Activated CD4-positive, alpha-beta T cell treated with anti-CD3 and anti-CD28 coated beads for 1 hour (primary cell): ENCODE data around the gene EHD4.
A peak's percentile ranks its signal among the peaks of the same experiment; 100 is the strongest.

Experiments
- DNase-seq: peaks from one replicate; pipeline ENCODE4 v3.0.0-alpha.2; 2020

EHD4 gene

DNA sequence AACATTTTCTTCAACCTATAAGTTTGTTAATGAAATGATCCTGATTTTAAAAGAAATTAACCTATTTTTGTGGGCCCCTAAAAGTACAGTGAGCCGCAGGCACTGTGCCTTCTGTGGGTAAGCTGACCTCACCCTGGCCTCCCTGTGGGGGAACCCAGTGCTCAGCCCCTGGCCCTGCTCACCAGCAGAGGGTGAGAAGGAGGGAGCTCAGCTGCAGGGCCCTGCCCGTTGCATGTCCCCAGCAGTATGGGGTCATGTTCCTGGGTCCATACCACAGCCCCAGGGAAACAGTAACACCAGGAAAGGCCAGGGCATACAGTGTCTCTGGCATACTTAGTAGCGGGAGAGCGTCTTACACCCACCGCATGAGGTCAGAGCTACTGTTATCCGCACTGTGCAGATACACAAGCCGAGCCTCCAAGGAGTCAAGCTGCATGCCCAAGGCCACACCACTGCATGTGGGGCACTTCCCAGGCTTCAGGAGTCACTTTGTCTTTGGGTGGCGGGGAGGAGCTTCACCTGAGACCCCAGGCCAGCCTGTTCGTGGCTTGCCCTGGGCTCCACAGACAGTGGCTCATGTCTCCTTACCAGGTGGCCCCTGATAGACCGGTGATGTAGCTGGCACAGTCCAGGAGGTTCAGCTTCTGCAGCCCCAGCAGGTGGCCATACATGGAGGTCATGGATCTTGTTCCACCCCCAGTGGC, 22.6 kb upstream of the EHD4 start:
- no peak for DNase-seq

DNA sequence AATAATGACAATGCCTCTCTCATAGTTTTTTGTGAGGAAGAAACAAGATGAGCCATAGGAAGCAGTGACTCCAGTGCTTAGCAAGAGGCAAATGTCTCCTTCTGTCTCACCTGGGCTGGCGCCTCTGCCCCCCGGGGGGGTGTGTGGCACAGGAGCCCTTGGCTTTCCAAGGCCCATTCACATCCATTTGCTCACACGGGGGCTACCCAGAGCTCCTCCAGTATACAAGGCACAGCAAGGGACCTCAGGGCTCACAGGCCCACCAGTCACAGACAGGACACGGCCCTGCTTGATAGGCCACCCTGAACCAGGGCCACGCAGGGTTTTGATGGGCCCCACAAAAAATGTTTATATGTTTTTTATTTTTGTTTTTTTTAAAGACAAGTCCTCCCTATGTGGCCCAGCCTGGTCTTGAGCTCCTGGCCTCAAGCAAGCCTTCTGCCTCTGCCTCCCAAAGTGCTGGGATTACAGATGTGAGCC, 21.9 kb upstream of the EHD4 start:
- no peak for DNase-seq

DNA sequence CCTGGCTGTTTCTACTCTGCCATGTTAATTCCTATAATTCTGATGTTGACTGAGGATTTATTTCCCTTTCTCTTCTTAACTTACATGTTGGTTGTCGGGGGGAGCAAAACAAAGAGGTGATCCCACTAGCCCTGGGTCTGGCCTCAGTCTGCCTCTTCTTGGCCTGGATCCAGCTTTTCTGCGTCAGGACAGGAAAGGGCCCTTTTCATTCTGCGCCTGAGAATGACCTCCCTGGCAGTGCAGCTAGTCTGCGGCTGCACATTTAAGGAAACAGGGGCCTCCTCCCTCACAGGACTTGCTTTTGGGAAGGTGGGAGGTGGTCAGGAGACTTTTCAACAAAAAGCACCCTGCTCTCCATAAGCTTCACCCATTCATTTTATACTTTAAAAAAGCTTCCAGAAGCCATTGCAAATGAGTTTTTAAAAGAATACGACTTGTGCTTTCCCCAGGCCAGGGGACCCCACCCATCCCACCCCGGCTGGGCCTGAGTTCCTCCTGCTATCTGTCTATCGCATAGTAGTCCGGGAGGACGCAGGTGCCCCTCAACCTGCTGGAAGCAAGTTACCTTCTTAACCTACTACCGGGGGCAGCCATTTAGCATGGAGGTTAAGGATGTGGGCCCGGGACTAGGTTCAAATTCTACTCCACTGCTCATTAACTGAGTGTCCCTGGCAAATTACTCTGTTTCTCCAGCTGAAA, 21.3 kb upstream of the EHD4 start:
- no peak for DNase-seq

DNA sequence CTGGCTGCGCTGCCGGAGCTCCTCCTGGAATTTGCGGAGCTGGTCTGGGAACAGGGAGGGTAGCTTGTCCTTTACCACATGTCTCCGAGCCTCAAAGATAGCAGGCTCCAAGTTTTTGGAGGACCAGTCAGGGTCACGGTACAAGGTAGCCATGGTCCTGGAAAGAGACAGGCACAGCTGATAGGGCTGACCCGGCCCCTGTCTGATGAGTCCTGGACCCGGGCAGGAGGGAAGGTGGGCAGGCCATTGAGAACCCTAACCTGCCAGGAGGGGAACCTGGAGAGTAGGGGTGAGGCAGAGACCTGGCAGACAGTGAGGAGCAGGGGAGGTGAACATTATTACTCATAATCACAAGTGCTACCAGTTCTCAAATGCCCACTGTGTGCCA, 20.4 kb upstream of the EHD4 start:
- DNase-seq = no peak

DNA sequence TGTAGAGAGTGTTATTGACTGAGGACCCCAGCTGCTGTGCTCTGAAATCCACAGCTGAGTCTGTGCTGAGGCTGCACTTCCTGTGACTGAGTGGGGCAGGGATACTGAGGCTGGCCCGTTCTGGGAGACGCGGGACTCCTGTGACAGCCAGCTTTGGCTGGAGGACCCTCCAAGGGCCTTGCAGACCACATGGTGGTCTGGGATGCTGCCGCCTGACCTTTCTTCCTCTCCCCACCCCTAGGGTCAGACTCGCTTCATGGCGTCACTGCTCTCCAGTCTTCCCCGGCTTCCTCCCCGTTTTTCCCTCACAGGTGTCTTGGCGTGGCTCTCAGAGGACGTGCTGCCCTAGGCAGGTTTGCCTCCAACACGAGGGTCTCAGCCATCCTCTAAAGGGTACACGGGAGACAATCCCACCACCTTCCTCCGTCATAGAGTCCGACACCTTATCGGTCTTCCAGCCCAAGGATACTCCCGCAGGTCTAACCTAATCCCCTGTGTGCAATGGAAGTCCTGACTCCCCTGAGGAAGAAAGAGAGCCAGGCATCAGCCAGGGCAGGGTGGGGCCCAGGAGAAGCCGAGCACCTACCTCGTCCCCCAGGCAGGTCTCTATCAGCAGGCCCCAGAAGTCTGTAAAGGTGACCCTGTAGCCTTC, 19.9 kb upstream of the EHD4 start:
- DNase-seq = no peak

DNA sequence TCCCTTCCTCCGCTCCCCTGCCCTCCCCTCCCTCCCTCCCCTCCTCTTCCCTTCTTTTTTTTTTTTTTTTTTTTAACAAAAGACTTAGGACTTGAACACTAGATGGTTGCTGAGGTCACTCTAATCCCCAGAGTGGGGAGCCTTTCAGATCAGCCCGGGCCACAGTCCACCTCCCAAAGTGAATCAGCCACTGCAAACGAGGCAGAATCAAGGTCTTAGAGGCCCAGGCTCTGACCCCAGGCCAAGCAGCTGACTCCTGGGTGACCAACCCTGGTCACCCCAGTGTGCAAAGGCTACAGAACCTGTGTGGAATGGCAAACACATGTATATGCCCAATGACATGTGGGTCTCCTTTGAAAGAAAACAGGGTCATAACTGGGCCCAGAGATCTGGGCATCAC, 18.3 kb upstream of the EHD4 start:
- no peak for DNase-seq

DNA sequence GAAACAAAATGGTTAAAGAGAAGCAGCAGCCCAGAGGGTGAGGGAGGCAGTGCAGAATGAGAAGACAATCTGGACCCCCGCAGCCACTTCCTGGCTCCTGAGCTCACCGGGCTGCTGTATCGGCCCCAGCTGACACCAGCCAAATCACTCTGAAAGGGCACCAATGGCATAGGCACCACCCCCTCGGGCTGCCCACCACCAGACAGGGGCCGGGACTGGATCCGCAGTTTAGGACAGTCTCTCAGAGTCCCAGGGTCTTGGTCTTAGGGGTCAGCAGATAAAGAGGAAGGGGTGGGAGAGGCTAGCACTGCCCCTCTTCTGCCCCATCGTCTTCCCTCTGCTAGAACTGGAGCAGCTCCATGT, 17.9 kb upstream of the EHD4 start:
- no peak for DNase-seq

DNA sequence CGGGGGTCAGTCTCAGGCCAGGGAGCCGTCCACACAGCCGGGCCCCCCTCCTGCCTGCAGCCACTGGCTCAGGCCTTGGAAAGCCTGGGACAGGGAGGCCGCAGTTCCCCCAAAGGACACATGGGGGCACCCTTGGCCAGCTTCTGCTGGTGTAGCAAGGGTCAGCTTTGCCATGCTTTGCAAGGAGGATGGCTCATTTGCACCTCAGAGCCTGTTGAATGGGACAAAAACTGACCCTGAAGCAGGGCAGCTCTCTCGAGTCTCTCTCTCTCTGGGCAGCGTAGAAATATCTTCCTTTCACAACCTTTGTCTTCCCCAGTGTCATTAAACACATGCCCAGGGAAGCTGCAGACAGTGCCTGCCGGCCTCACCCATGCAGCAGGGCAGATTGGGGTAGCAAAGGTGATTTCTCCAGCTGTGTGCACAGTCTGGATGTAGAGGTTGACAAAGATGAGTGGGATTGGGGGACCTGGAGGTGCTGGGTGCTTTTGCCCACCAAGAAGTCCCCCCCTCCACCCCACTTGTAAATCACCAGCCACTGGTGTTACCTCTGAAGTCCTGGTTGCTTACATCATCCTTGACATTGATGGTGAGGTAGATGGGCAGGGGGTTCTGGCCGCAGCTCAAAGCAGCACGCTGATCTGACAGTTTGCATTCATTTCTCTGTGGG, 17.4 kb upstream of the EHD4 start:
- peak; percentile 71 for DNase-seq

DNA sequence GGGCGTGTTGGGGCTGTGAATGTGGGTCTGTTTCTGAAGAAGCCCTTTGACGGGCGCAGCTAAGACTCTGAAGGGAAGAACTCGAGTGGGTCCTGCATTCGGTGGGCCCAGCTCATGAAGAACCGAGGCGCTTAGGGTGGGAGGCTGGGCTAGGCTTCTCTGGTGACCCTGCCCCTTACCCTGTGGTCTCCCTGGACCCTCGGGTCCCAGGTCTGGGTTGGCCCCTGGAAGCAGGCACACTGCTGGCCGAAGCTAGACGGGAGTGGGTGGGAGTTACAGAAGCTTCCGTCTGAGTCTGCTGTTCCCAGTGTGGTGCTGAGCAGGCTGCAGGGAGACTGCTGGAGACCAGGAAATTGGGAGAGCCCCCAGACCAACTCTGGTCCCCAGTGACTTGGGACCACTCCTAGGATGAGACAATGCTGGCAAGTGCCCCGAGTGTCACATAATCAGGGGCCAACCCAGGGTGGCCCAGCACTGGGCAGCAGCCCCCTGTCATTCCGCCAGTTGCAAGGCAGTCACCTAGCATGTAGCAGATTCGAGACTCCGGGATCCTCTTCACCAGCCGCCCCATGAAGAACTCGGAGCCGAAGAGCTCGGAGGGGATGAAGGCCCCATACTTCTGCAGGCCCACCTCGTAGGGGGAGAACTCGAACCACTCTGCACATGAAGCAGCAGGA, 16.7 kb upstream of the EHD4 start:
- no peak for DNase-seq

DNA sequence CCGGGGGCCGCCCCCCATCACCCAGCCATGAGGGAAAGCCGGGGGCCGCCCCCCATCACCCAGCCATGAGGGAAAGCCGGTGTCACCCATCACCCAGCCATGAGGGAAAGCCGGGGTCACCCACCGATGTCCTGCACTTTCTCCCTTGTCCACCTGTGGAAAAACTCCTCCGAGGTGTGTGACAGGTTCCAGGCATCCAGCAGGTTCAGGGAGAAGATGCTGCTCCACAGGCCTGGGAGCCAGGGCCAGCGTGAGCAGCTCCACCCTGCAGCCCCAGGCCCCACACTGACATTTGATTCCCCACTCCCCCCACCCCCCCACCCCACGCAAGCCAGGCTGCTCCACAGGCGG, 15.5 kb upstream of the EHD4 start:
- no peak for DNase-seq

DNA sequence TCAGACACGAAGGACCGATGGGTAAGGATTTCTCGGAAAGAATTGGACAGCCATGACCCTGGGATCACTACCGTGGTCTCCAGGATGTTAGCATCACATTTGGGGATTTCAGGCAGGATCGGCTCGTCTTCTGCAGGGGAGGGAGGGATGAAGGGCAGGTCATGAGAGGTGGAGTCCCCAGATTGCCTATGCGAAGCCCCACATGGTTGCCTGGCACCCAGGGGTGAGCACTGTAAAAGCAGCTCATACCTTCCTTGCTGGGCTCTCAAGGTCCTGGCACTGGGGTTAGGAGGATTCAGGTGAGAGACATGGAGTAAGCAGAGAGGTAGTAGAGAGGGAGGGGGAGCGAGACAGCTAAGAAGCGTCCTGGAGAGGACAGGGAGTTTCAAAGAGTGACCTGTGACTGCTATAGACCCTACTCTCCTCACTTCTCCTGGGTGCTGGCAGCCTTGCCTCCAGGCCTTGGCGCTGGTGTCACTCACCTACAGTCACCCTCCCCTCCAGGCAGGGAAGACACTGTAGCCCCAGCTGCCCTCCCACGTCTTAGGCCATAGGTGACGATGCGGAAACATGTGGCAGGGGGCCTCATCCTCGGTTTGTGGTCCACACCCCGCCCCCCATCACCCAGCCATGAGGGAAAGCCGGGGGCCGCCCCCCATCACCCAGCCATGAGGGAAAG, 15.0 kb upstream of the EHD4 start:
- DNase-seq = no peak

DNA sequence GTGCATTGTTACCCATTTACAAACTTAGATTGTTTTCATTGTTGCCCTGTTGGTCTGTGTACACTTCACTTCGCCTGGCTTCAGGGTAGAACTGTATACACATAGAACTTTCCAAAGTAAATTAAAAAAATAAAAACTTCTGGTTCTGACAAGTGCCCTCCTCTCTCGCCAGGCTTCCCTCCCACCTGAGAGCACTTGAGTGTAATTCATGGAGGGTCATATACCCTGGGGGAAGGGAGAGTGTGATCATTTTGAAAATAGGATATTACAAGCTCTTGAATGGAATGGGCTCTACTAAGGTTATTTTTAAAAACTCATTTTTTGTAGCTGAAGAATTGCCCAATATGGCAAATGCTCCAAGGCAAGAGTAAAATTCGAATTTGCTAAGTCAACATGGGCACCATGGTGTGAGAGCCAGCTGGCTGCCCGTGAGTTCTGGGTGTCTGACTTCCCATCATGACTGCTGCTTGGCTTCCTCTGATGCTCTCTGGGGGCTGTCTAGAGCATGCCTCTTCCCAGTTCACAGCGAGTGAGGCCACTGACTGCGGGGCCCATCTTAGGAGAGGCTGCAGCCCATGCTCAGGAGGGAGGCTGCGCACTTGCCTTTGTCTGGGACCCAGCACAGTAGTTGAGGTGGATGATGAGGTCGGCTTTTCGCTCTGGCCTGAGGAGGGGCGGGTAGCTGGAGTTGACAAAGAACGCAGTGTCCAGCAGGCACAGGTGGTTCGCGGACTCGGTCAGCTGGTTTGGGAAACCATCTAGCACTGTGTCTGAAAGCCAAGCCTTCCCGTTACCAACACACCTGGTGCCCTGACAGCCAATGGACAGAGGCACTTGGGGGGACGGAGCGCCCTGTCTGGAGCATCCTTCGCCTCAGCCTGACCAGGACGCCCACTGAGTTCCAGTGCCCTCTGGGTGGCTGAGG, 13.1 kb upstream of the EHD4 start:
- no peak for DNase-seq

DNA sequence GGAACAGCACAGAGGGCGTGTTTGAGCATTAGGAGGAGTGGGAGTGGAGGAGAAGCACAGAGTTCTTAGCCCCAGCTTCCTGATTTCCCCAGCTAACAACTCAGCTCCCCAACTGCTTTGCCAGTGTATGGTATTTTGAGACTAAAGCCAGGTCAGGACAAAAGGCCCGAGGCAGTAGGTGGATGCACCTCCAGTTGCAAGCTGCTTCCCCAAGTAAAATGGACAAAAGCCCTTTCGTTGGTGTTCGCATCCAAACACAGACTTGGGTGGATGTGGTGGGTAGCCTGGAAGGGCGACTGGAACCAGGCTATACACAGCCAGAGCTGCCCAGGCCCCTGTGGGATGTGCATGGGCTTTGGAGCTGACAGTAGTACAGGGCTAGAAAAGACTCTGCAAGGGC, 12.3 kb upstream of the EHD4 start:
- DNase-seq = no peak

DNA sequence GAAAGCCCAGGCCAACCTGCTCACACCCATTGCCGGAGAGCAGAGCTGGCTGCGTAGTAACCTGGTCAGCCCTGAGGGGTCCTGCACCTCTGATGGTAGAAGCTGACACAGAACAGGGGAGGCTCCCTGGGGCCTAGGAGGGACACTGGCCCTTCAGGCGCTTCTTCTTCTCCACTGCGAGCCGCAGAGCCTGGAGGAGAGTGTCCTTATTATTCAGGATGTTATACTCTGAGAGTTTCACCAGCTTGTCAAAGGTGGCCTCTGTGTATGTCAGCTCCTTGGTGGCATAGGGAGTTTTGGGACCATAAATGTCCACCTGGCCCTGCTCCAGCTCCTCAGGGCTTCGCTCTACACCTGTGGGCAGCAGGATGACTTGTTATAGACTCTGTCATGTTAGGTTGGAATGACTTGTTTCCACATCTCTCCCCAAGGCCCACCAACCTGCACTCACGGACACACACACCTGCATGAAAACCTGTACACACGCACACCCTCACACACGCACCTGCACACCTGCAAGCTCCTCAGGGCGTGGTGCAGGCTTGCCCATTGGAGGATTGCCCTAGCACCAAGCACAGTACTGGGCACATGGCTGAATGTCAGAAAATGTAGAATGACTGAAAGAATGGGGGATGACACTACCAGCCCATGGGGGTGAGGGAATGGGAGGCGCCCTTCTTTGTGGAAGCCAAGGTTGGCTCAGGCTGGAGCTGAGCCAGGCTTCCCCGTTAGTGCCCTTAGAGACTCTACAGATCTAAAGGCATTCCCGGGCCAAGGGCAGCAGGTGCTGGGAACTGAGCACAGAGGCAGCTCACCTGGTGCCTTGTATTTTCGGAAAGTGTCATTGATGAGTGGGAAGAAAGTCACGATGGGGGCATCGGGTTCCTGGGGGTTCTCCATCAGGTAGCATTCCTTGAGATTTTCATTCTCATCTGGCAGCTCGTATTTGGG, 11.5 kb upstream of the EHD4 start:
- no peak for DNase-seq

DNA sequence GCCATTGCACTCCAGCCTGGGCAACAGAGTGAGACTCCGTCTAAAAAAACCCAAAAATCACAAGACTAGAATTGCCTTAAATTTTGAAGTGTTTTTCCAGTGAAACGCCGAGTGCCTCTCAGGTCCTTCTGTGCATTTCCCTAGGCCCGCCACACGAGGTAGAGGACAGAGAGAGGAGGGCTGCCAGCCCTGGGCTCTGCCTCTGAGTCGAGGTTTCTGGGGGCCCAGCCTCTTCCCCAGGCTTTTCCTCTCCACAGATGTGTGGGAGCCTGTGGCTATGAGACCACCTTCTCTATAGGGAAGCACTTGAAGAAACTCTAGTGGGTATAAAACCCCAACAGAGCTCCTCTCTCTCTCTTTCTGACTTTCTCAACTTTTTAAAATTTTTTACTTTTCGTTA, 10.9 kb upstream of the EHD4 start:
- no peak for DNase-seq

DNA sequence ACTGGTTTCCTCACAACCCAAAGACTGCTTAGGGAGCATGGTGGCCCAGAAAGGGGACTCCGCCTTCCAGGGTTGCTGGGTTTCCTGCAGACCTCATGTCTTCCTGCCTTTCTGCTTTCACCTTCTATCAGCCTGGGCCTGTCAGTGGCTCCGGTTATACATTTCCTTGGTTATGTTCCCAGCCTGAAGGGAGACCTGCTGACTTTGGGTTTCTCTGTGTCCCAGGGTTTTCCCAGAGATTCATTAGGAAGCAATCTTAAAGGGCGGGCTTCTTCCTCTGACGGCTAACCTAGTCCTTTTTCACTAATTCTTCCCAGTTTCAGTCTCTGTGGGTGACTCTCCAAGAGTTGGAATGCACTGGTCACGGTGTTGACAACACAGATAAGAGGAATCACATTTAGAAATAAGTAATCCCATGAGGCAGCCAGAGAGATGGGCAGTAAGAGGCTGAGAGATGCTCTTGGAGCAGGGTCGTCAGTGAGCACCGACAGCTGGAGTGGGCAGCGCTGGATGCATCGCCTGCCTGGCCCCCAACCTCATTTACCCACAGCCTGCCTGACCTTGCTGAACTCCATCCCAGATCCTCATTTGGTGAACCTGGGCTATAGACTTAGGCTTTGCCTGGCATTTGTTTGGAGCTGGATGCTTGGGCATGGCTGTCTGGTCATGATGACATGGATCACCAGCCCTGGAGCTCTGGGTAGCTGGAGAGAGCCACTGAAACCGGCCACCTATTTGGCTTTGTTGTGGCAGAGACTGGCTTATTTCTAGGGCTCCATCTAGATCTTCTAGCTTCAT, 10.0 kb upstream of the EHD4 start:
- DNase-seq = no peak

DNA sequence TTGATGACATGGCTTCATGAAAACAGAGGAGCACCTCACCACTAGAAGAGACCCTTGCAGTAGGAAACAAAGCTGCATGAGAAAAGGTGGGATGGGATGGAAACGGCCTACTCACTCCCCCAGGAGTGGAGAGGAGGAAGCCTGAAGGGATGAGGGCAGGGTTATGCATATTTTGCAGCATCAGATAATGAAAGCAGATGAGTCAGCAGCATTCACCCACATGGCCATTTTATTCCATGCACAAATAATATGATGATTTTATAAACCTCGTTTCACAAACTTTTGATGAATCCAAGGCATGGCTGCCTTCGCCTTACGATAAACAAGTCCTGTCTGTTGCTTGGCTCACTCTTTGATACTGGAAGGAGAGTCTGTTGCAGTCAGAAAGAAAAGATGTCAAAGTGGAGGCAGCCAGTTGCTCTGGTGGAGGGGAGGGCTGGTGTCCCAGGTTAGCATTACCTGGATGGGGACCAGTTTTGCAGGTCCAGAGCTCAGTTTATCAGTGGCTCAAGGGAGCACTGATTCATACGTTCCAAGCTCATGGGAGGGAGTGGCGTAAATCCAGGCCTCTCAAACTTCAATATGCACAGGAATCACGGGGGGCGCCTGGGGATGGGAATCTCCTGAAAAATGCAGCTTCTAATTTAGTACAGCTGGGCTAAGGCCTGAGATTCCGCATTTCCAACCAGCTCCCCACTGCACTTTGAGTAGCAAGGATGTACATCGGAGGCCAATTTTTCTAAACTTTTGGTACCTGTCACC, 9.2 kb upstream of the EHD4 start:
- DNase-seq = peak; percentile 4

DNA sequence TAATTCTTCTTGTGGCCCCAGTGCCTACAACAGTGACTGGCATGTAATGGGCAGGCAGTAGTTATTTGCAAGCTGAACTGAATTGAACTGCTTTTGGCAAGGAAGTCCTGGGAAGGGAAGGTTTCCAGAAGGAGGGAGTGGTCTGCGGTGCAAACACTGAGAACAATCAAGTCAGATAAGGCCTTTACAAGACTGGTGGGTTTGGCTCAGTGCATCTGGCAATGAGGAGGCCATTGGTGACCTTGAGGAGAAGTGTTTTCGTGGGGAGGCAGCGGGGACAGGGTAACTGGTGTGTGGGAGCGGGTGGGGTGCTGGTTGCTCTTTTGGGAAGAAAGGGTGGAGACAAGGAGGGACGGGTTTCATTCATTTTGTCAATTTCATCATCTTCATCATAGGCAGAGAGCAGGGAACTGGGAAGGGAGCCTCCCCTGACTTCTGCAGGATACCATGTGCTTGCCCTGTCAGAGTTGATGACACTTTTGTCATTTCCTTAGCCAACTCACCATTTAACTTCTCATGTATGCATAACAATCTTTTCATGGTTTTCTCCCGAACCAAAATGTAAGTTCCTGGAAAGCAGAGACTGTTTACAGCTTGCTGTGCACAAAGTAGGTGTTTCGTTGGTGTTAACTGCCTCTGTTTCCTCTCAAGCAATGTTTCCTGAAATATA, 8.4 kb upstream of the EHD4 start:
- no peak for DNase-seq
